NT2/D1 (cell line): ENCODE results near the gene DCBLD1.

Source experiments
- SUZ12 ChIP-seq: IDR thresholded peaks from 2 replicates; pipeline ENCODE4 v1.6.1; 2011; ENCODE audit not compliant: insufficient read length, insufficient read depth; ENCODE audit errors: extremely low read depth
- ZNF274 ChIP-seq: IDR thresholded peaks from 2 replicates; pipeline ENCODE4 v1.6.1; 2011; ENCODE audit warnings: mild to moderate bottlenecking, low read depth, low read length

DNA sequence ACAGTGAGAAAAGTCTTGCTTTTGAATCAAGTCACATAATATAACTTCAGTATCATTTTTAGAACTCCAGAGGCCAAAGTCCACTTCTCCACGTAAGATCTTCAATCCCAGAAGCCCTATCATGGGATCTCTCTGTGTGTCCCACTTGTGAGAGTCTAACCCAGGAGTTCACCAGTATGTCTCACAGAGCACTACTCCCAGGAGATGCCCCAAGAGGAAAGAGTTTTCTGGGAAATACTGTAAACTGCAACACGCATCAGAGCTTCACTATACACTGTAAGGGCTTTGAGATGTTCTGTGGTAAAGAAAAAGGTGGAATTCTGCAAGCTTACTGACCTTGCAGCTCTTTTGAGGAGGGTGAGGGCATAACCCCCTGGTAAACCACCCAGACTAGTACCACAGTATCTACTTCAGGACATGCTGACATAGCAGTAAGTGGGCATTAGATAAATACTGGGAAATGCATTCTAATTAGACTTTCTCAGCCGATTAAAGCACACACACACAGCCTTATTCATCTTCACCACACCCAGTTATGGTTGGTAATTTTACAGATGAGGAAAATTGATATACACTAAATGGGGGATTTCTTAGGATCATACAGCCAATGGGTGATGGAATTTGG is 12.3 kb downstream of the DCBLD1 start:
- TF ChIP-seq SUZ12 (no peak), ZNF274 (no peak)
